ENCODE measurements around the gene NHLRC1. TPM values are rescaled to one million over a fixed set of nuclear protein-coding genes. Genes with fewer than 3 reads are reported as not detected.

The NHLRC1 gene
- total and polyA plus RNA-seq, 2 of the 8 experiments (the other 6 are each of a cell fraction or from before 2014, with no cell fraction given) = 0.57 to 0.58 TPM

GRCh38 chr6:18160911-18161310 lies 38.4 kb upstream of the NHLRC1 start:
- no peak overlapping the region for H3K4me2 ChIP-seq (ENCODE audit: insufficient read depth in 1 of 2, low read depth in 2 of 2, low read length in 2 of 2)
- FAIRE-seq (no peak), DNase-seq (ENCODE audit: low read depth in 1 of 2, low spot score in 2 of 2) (no peak)
- no peaks in the 10 kb centered on the region for H3K27me3 ChIP-seq (replicated peaks in 1 of 4; ENCODE audit: control insufficient read depth in 3 of 4, extremely low read depth in 1 of 4, insufficient read depth in 3 of 4, low read length in 3 of 4)
- no peak overlapping the region for H2AK5ac ChIP-seq (ENCODE audit: low read depth, low read length)
- no peak overlapping the region for H2BK12ac ChIP-seq (ENCODE audit: low read depth, low read length)
- no peak overlapping the region for H2BK120ac ChIP-seq (replicated peaks; ENCODE audit: low read depth, low read length)
- ChIA-PET POLR2A (ENCODE audit: partially characterized antibody) (interaction anchor here (1.2 kb wide), 1 partner anchor 11 kb away, joined by 4 read pairs; no protein-coding TSS in a partner anchor), CTCF (ENCODE audit: partially characterized antibody) (no interaction called here)
- H3K9ac ChIP-seq (replicated peaks in 1 of 4; ENCODE audit: extremely low read depth in 1 of 4, low read depth in 3 of 4, low read length in 3 of 4) = no peak overlapping the region
- H2BK15ac ChIP-seq (ENCODE audit: low read length) = no peak overlapping the region
- WGBS, 2 experiments (ENCODE audit: extremely low coverage in 1 of 2, insufficient coverage in 1 of 2, insufficient read length in 1 of 2, insufficient replicate concordance in 2 of 2, low coverage in 1 of 2, low lambda C conversion rate in 2 of 2, missing lambda C conversion rate in 1 of 2) = 100% methylated on average over 1 of the region's 1 CpG; no CpG with 5 or more reads in 1 of the 2 experiments
- H3K79me2 ChIP-seq (ENCODE audit: control insufficient read depth in 1 of 2, insufficient read depth in 2 of 2, low read length in 2 of 2) = no peaks in the 10 kb centered on the region
- H4K20me1 ChIP-seq (replicated peaks in 1 of 2; ENCODE audit: control insufficient read depth in 1 of 2, insufficient read depth in 2 of 2, low read length in 2 of 2) = peaks cover 0 to 2% of the 10 kb centered on the region in 2 experiments
- no peaks in the 10 kb centered on the region for H3K9me3 ChIP-seq (ENCODE audit: insufficient read depth in 2 of 2, low read depth in 1 of 2, low read length in 1 of 2)
- no peak overlapping the region for H3K14ac ChIP-seq (ENCODE audit: insufficient read length)
- H3K36me3 ChIP-seq (ENCODE audit: control insufficient read depth in 2 of 4, insufficient read depth in 4 of 4, low read length in 3 of 4) = peaks cover 3 to 16% (median 10%) of the 10 kb centered on the region in 4 experiments; a peak in 6 of 8 replicates
- H3K23me2 ChIP-seq (ENCODE audit: low read depth, low read length) = peaks cover 1% of the 10 kb centered on the region; the same call in 1 of the 2 replicates
- no peak overlapping the region for H3K56ac ChIP-seq (replicated peaks; ENCODE audit: insufficient read length, low read depth, low read length)
- H3K27ac ChIP-seq (ENCODE audit: low read depth, low read length) = no peak overlapping the region
- no peak overlapping the region for H4K91ac ChIP-seq (replicated peaks; ENCODE audit: insufficient read length, low read length)
- H4K5ac ChIP-seq (ENCODE audit: insufficient read length, low read depth, low read length) = no peak overlapping the region
- H3K23ac ChIP-seq (ENCODE audit: insufficient read length) = no peak overlapping the region
- 0 out of 7 replicates have a peak, but pooled peaks cover 0 to 2% (median 0%) of the 10 kb centered on the region in 4 experiments for H3K4me1 ChIP-seq (replicated peaks in 1 of 4; ENCODE audit: control insufficient read depth in 3 of 4, insufficient read depth in 4 of 4, low read length in 3 of 4)
- no peak overlapping the region for H2BK5ac ChIP-seq (ENCODE audit: low read depth, low read length)
- H4K8ac ChIP-seq (ENCODE audit: extremely low read depth, insufficient read depth, low read length) = no peak overlapping the region
- no peak overlapping the region for H2AFZ ChIP-seq (ENCODE audit: low read length)
- no peaks in the 10 kb centered on the region for H3K79me1 ChIP-seq (ENCODE audit: low read depth, low read length)
- no peak overlapping the region for H3K18ac ChIP-seq (ENCODE audit: extremely low read depth, low read length)
- TF ChIP-seq TBP (IDR thresholded peaks at IDR 0.05; ENCODE audit: low read depth, low read length) = no peak
- H3K4ac ChIP-seq (replicated peaks; ENCODE audit: insufficient read length, low read depth, low read length) = no peak overlapping the region
- no peak overlapping the region for H2BK20ac ChIP-seq (ENCODE audit: low read length)
- no peak overlapping the region for H3K4me3 ChIP-seq (ENCODE audit: extremely low read depth in 1 of 4, insufficient read depth in 2 of 4, low read depth in 3 of 4, low read length in 4 of 4)
